Measurements from ENCODE around the gene BAIAP2. TPM values are rescaled to one million over a fixed set of nuclear protein-coding genes. Genes with fewer than 3 reads are reported as not detected.
"Not testable (repeated sequence)": the region's sequence is repeated elsewhere in the genome, so short reads cannot be mapped to it uniquely, and the experiment has no call there.

The BAIAP2 gene
- total RNA-seq, 1 experiment from 2014 or later = 57.7 TPM

DNA sequence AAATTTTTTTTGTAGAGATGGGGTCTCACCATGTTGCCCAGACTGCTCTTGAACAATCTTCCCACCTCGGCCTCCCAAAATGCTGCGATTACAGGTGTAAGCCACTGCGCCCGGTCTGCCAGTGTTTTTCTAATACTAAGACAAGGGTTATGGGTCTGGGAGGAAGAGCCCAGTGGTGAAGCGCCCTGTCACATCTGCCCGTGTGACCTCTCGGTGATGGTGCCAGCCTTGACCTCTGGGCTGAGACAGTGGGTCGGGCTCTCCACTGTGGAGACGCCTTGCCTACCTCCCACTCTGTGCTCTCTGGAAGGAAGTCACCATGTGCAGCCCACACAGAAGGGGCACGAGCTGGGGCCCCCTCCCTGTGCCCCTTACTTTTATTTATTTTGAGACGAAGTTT is 5.1 kb upstream of the BAIAP2 start:
- TF ChIP-seq, protein P1, sequence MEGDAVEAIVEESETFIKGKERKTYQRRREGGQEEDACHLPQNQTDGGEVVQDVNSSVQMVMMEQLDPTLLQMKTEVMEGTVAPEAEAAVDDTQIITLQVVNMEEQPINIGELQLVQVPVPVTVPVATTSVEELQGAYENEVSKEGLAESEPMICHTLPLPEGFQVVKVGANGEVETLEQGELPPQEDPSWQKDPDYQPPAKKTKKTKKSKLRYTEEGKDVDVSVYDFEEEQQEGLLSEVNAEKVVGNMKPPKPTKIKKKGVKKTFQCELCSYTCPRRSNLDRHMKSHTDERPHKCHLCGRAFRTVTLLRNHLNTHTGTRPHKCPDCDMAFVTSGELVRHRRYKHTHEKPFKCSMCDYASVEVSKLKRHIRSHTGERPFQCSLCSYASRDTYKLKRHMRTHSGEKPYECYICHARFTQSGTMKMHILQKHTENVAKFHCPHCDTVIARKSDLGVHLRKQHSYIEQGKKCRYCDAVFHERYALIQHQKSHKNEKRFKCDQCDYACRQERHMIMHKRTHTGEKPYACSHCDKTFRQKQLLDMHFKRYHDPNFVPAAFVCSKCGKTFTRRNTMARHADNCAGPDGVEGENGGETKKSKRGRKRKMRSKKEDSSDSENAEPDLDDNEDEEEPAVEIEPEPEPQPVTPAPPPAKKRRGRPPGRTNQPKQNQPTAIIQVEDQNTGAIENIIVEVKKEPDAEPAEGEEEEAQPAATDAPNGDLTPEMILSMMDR (IDR thresholded peaks at IDR 0.05; ENCODE audit: insufficient read depth in 1 of 2, low read depth in 1 of 2, low read length in 1 of 2, severe bottlenecking in 1 of 2, unreplicated experiment in 1 of 2) = no peak
- H3K4me3 ChIP-seq (ENCODE audit: low read depth, low read length) = no peak overlapping the region
- CTCF ChIA-PET = no interaction called here
- DNase-seq = no peak
- peaks cover 13% of the 10 kb centered on the region for H3K36me3 Mint-ChIP-seq (ENCODE audit: insufficient read depth, unreplicated experiment)
- no TSS peak for BruUV-seq (replicated peaks)
- peaks cover 19% of the 10 kb centered on the region for H3K4me1 Mint-ChIP-seq (ENCODE audit: low read depth, unreplicated experiment)
- no peaks in the 10 kb centered on the region for H3K27me3 ChIP-seq (replicated peaks; ENCODE audit: control insufficient read depth, insufficient read depth, low read length)
- peaks cover 10% of the 10 kb centered on the region for H3K9me3 Mint-ChIP-seq (ENCODE audit: unreplicated experiment)
- no peaks in the 10 kb centered on the region for H3K36me3 ChIP-seq (ENCODE audit: control insufficient read depth, insufficient read depth, low read length)
- no peaks in the 10 kb centered on the region for H3K27me3 Mint-ChIP-seq (ENCODE audit: insufficient read depth, unreplicated experiment)
- intact Hi-C loops (cut with micrococcal nuclease; ENCODE audit: unreplicated experiment) = no loop called here
- H3K9me3 ChIP-seq = no peaks in the 10 kb centered on the region
- H3K4me1 ChIP-seq = peaks cover 3% of the 10 kb centered on the region; the same call in 1 of the 2 replicates
- POLR2A ChIA-PET = no interaction called here
- no peak overlapping the region for H3K4me3 Mint-ChIP-seq (ENCODE audit: unreplicated experiment)
- H3K27ac Mint-ChIP-seq (ENCODE audit: unreplicated experiment) = no peak overlapping the region

GRCh38 chr17:81030312-81030711 is 4.6 kb upstream of the BAIAP2 start:
- H3K4me3 Mint-ChIP-seq (ENCODE audit: unreplicated experiment); POLR2A ChIA-PET; H3K36me3 ChIP-seq (ENCODE audit: control insufficient read depth, insufficient read depth, low read length); intact Hi-C loops (cut with micrococcal nuclease; ENCODE audit: unreplicated experiment); H3K9me3 Mint-ChIP-seq (ENCODE audit: unreplicated experiment); CTCF ChIA-PET; H3K9me3 ChIP-seq; DNase-seq; H3K27ac Mint-ChIP-seq (ENCODE audit: unreplicated experiment); H3K4me1 ChIP-seq; BruUV-seq (replicated peaks); H3K27me3 ChIP-seq (replicated peaks; ENCODE audit: control insufficient read depth, insufficient read depth, low read length); H3K27me3 Mint-ChIP-seq (ENCODE audit: insufficient read depth, unreplicated experiment); H3K4me3 ChIP-seq (ENCODE audit: low read depth, low read length): not testable (repeated sequence)
- peaks cover 17% of the 10 kb centered on the region for H3K36me3 Mint-ChIP-seq (ENCODE audit: insufficient read depth, unreplicated experiment)
- H3K4me1 Mint-ChIP-seq (ENCODE audit: low read depth, unreplicated experiment) = peaks cover 19% of the 10 kb centered on the region

DNA sequence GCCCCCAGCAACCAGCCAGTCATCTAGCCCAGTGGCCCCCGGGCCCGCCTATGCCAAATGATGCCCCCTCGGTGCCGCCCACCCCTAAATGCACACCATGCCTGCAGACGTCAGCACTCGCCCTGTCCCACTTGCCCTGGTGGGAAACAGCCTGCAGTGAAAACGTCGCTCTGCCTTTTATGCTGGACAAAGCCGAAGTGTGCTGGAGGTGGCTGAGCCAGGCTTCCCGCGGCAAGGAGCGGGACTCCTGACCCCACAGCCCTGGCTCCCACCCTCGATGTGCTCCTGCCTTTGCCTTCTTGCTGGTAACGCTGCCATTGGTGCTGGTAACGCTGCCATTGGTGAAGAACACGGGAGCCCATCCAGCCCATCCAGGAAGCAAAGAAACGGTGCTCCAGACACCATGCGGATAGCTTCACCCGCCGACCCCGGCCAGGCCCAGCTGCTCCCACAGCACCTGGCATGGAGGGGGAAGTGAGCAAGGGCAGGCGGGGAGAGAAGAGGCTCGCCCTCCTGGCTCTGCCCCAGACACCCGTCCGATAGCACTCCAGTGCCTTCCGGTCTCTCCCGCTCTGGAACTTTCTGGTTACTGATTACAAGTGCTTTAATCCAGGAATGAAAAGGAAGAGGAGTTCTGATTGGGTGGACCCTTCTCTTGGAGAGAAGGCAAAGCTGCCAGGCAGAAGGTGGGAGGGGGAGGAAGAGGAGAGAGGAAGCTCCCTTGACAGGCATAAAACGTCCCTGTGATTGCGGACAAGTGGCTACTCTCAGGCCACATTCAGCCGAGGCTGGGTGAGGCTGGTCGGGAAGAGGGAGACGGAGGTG is 4.0 kb upstream of the BAIAP2 start:
- CTCF ChIA-PET = interaction anchor here (0.5 kb wide), 1 partner anchor 44 kb away, joined by 3 read pairs; no protein-coding TSS in a partner anchor
- POLR2A ChIA-PET = no interaction called here
- Histone ChIP-seq H3K36me3 (ENCODE audit: control insufficient read depth, insufficient read depth, low read length) (no peaks in the 10 kb centered on the region), H3K4me1 (peaks cover 3% of the 10 kb centered on the region; the same call in 1 of the 2 replicates), H3K27me3 (replicated peaks; ENCODE audit: control insufficient read depth, insufficient read depth, low read length) (no peaks in the 10 kb centered on the region), H3K4me3 (ENCODE audit: low read depth, low read length) (no peak overlapping the region), H3K9me3 (no peaks in the 10 kb centered on the region)
- H3K36me3 Mint-ChIP-seq (ENCODE audit: insufficient read depth, unreplicated experiment) = peaks cover 23% of the 10 kb centered on the region
- no peak overlapping the region for H3K27ac Mint-ChIP-seq (ENCODE audit: unreplicated experiment)
- peaks cover 10% of the 10 kb centered on the region for H3K9me3 Mint-ChIP-seq (ENCODE audit: unreplicated experiment)
- H3K4me3 Mint-ChIP-seq (ENCODE audit: unreplicated experiment) = no peak overlapping the region
- H3K4me1 Mint-ChIP-seq (ENCODE audit: low read depth, unreplicated experiment) = peaks cover 19% of the 10 kb centered on the region
- intact Hi-C loops (cut with micrococcal nuclease; ENCODE audit: unreplicated experiment) = no loop called here
- TF ChIP-seq, protein P1 (IDR thresholded peaks at IDR 0.05; ENCODE audit: insufficient read depth in 1 of 2, low read depth in 1 of 2, low read length in 1 of 2, severe bottlenecking in 1 of 2, unreplicated experiment in 1 of 2) = no peak
- DNase-seq = no peak
- BruUV-seq (replicated peaks) = no TSS peak
- H3K27me3 Mint-ChIP-seq (ENCODE audit: insufficient read depth, unreplicated experiment) = no peaks in the 10 kb centered on the region

All from Caco-2 (cell line).